Endothelial cell of umbilical vein (primary cell): ENCODE results near the gene SYNM. TPM values are rescaled to one million over a fixed set of nuclear protein-coding genes. Genes with fewer than 3 reads are reported as not detected.

Source experiments
- BruUV-seq: library from RNA; stranded (reverse); fragments of 400-500 nt; replicated peaks from 2 replicates; lab custom pipeline; 2021; lab: Mats Ljungman, UMichigan
- CTCF ChIA-PET: fragments of 300-600, 350-600 bp; sonication (Branson Sonifier 250); formaldehyde crosslinking; loops from one replicate; lab custom pipeline; 2021; ENCODE audit warnings: antibody characterized with exemption, inconsistent platforms; lab: Charles Lee
- POLR2A ChIA-PET: fragments of 300-600, 350-600 bp; sonication (Branson Sonifier 250); formaldehyde crosslinking; loops from one replicate; lab custom pipeline; 2021; ENCODE audit warnings: antibody characterized with exemption, inconsistent platforms; lab: Charles Lee
- DNase-seq: peaks from one replicate; pipeline ENCODE4 v3.0.0-alpha.2; 2011; ENCODE audit warnings: low read depth, low spot score
- FAIRE-seq: peaks from 2 replicates; lab custom pipeline; 2011; peaks lifted over from hg19 to GRCh38; lab: Jason Lieb, UNC
- H2AFZ ChIP-seq: 2 replicates; pipeline ENCODE4 v1.6.0; 2012; ENCODE audit warnings: low read depth, low read length, control low read depth, inconsistent platforms
- H3K27ac ChIP-seq: 2 replicates; pipeline ENCODE4 v1.5.1; 2011; ENCODE audit warnings: low read depth, mild to moderate bottlenecking, control low read depth, low read length, moderate library complexity; ENCODE audit not compliant: insufficient read depth
- H3K27me3 ChIP-seq, 2 experiments: 2 replicates each; pipeline versions ENCODE4 v1.6.0 to v1.6.1; 2011; ENCODE audit warnings: low read length in 2 of 2, mixed read lengths in 1 of 2; ENCODE audit not compliant: control insufficient read depth in 2 of 2, insufficient read depth in 2 of 2
- H3K36me3 ChIP-seq, 2 experiments: 2 replicates in 1 of 2; 3 replicates in 1 of 2; pipeline ENCODE4 v1.5.1; 2011; ENCODE audit warnings: low read length in 2 of 2, mild to moderate bottlenecking in 1 of 2, moderate library complexity in 1 of 2; ENCODE audit not compliant: control insufficient read depth in 2 of 2, insufficient read depth in 2 of 2; ENCODE audit errors: extremely low read depth in 1 of 2
- H3K4me1 ChIP-seq: 3 replicates; pipeline ENCODE4 v1.5.1; 2011; ENCODE audit warnings: mild to moderate bottlenecking, low read length; ENCODE audit not compliant: control insufficient read depth, insufficient read depth; ENCODE audit errors: extremely low read depth
- H3K4me2 ChIP-seq: 2 replicates; pipeline ENCODE4 v1.6.1; 2011; ENCODE audit warnings: low read length, control low read depth, mixed read lengths; ENCODE audit not compliant: insufficient read depth
- H3K4me3 ChIP-seq, 3 experiments: fragments of 200-600 bp in 1 of 3; sonication (generic), shearing (Covaris generic) in 1 of 3; replicated peaks in 1 of 3; 2 replicates each; pipeline ENCODE4 v1.5.1; 2011 to 2016; ENCODE audit warnings: control low read depth in 3 of 3, low read length in 3 of 3, mild to moderate bottlenecking in 2 of 3, inconsistent platforms in 1 of 3, low read depth in 1 of 3, moderate library complexity in 1 of 3; ENCODE audit not compliant: insufficient read depth in 1 of 3
- H3K79me2 ChIP-seq: 2 replicates; pipeline ENCODE4 v1.6.0; 2012; ENCODE audit warnings: low read length, inconsistent platforms; ENCODE audit not compliant: control insufficient read depth, insufficient read depth
- H3K9ac ChIP-seq: replicated peaks from 2 replicates; pipeline ENCODE3; 2011; ENCODE audit warnings: low read length, control low read depth; ENCODE audit not compliant: insufficient read depth; ENCODE audit errors: extremely low read depth
- H3K9me1 ChIP-seq: replicated peaks from 3 replicates; pipeline ENCODE4 v1.6.0; 2011; ENCODE audit warnings: mild to moderate bottlenecking, low read length; ENCODE audit not compliant: control insufficient read depth, insufficient read depth; ENCODE audit errors: extremely low read depth
- H3K9me3 ChIP-seq: replicated peaks from 2 replicates; pipeline ENCODE4 v1.5.1; 2012; ENCODE audit warnings: low read length, inconsistent platforms; ENCODE audit not compliant: control insufficient read depth, insufficient read depth
- H4K20me1 ChIP-seq: replicated peaks from 2 replicates; pipeline ENCODE3; 2011; ENCODE audit warnings: mild to moderate bottlenecking, low read length; ENCODE audit not compliant: control insufficient read depth, insufficient read depth; ENCODE audit errors: extremely low read depth
- CTCF ChIP-seq, 2 donors: IDR thresholded peaks; 1 replicate in 1 of 2; 2 replicates in 1 of 2; pipeline ENCODE4 v1.5.1; 2011; ENCODE audit warnings: low read length in 2 of 2, mild to moderate bottlenecking in 2 of 2, moderate library complexity in 2 of 2, control low read depth in 1 of 2, inconsistent platforms in 1 of 2, low read depth in 1 of 2; ENCODE audit not compliant: insufficient read depth in 1 of 2; ENCODE audit errors: extremely low read depth in 1 of 2
- EZH2 ChIP-seq: IDR thresholded peaks from 2 replicates; pipeline ENCODE4 v1.6.1; 2012; ENCODE audit warnings: borderline replicate concordance, low read depth, mild to moderate bottlenecking, moderate library complexity, low read length, inconsistent platforms; ENCODE audit not compliant: severe bottlenecking
- FOS ChIP-seq: IDR thresholded peaks from 2 replicates; pipeline ENCODE4 v1.6.1; 2011; ENCODE audit warnings: mild to moderate bottlenecking, low read length, moderate library complexity, borderline replicate concordance; ENCODE audit not compliant: insufficient read depth
- GATA2 ChIP-seq: IDR thresholded peaks from 2 replicates; pipeline ENCODE4 v1.7.0; 2011; ENCODE audit warnings: low read depth, mild to moderate bottlenecking, moderate library complexity, mixed read lengths, low read length; ENCODE audit not compliant: insufficient read length, insufficient read depth
- JUN ChIP-seq: IDR thresholded peaks from 2 replicates; pipeline ENCODE4 v1.6.1; 2011; ENCODE audit warnings: borderline replicate concordance, low read depth; ENCODE audit not compliant: insufficient read length, insufficient read depth
- MAX ChIP-seq: IDR thresholded peaks from 2 replicates; pipeline ENCODE4 v1.6.1; 2011; ENCODE audit not compliant: insufficient read depth, insufficient read length
- MYC ChIP-seq: IDR thresholded peaks from one replicate; pipeline ENCODE4 v1.6.1; 2011; ENCODE audit warnings: mild to moderate bottlenecking, low read depth, low read length
- POLR2A ChIP-seq: IDR thresholded peaks from 2 replicates; pipeline ENCODE4 v1.6.1; 2012; ENCODE audit warnings: low read depth, mild to moderate bottlenecking, control low read depth, low read length
- POLR2AphosphoS5 ChIP-seq: IDR thresholded peaks from 2 replicates; pipeline ENCODE4 v1.6.1; 2012; ENCODE audit warnings: low read depth, mild to moderate bottlenecking, control low read depth, low read length, moderate library complexity; ENCODE audit not compliant: insufficient read depth
- dilution Hi-C: fragments of 300-500 bp; cut with MboI; formaldehyde crosslinking; loops from one replicate; pipeline ENCODE4 v1.15.0; 2019; ENCODE audit warnings: low sequenced_read_pairs; ENCODE audit not compliant: extremely low pct_ligation_motif_present
- intact Hi-C: fragments of 100-400 bp; cut with micrococcal nuclease; formaldehyde crosslinking; loops from one replicate; pipeline ENCODE4 v1.10.0; 2022
- polyA plus RNA-seq, 4 experiments: library from polyadenylated mRNA; depleted of rRNA in 3 of 4; stranded (reverse) in 3 of 4; unstranded in 1 of 4; fragments of >200 nt; gene quantifications; 2 replicates each; pipeline versions ENCODE4 v1.2.1 to v1.2.3, GENCODE V29; 2011 to 2012; ENCODE audit warnings: missing spikeins in 1 of 4
- total RNA-seq: library from RNA; stranded (reverse); gene quantifications from 2 replicates; pipeline ENCODE4 v1.2.3, GENCODE V29; 2021

The SYNM gene
- total and polyA plus RNA-seq, 2 donors (not counting 3 experiments of a cell fraction or from before 2014, with no cell fraction given) = 3.7 to 10.2 TPM

- no peak overlapping the region for H3K27ac ChIP-seq
- no peaks in the 10 kb centered on the region for H3K36me3 ChIP-seq
- H3K27me3 ChIP-seq = peaks cover 0 to 5% of the 10 kb centered on the region in 2 experiments
- BruUV-seq = no TSS peak
- TF ChIP-seq FOS (no peak), CTCF (IDR thresholded peaks at IDR 0.05; ENCODE audit: extremely low read depth in 1 of 2, insufficient read depth in 1 of 2, low read depth in 1 of 2, low read length in 2 of 2) (no peak), MYC (no peak), POLR2AphosphoS5 (no peak), GATA2 (no peak), JUN (no peak), EZH2 (no peak), MAX (no peak), POLR2A (no peak)
- no peaks in the 10 kb centered on the region for H4K20me1 ChIP-seq
- DNase-seq (no peak), FAIRE-seq (no peak)
- peaks cover 8% of the 10 kb centered on the region for H3K4me1 ChIP-seq
- H3K9me1 ChIP-seq = no peaks in the 10 kb centered on the region
- intact Hi-C loops = no loop called here
- H3K79me2 ChIP-seq = no peaks in the 10 kb centered on the region
- dilution Hi-C loops = no loop called here
- no peaks in the 10 kb centered on the region for H3K9me3 ChIP-seq
- H3K4me3 ChIP-seq = no peak overlapping the region
- no peak overlapping the region for H3K4me2 ChIP-seq
- CTCF ChIA-PET = interaction anchor here (0.9 to 3.2 kb wide), 4 partner anchors 14 to 543 kb away, joined by 3 to 26 read pairs (median 9); no protein-coding TSS in a partner anchor
- no peak overlapping the region for H2AFZ ChIP-seq
- no peak overlapping the region for H3K9ac ChIP-seq
- POLR2A ChIA-PET = no interaction called here
Observed at GRCh38 chr15:99062226-99062625, 42.7 kb upstream of the SYNM start.
